ENCODE data around the gene KRT4. TPM values are rescaled to one million over a fixed set of nuclear protein-coding genes. Genes with fewer than 3 reads are reported as not detected.

KRT4 gene
- total and polyA plus RNA-seq, 2 donors (not counting 3 experiments of a cell fraction or from before 2014, with no cell fraction given) = not detected

- H3K4me1 ChIP-seq (ENCODE audit: control insufficient read depth, extremely low read depth, insufficient read depth, low read length) = no peaks in the 10 kb centered on the region
- H3K36me3 ChIP-seq (ENCODE audit: control insufficient read depth in 2 of 2, extremely low read depth in 1 of 2, insufficient read depth in 2 of 2, low read length in 2 of 2) = no peaks in the 10 kb centered on the region
- TF ChIP-seq MYC (IDR thresholded peaks at IDR 0.05; ENCODE audit: low read depth, low read length) (no peak), JUN (IDR thresholded peaks at IDR 0.05; ENCODE audit: borderline replicate concordance, insufficient read depth, insufficient read length, low read depth) (no peak), CTCF (IDR thresholded peaks at IDR 0.05; ENCODE audit: extremely low read depth in 1 of 2, insufficient read depth in 1 of 2, low read depth in 1 of 2, low read length in 2 of 2) (no peak), MAX (IDR thresholded peaks at IDR 0.05; ENCODE audit: insufficient read depth, insufficient read length) (no peak), FOS (IDR thresholded peaks at IDR 0.05; ENCODE audit: borderline replicate concordance, insufficient read depth, low read length) (no peak), POLR2AphosphoS5 (IDR thresholded peaks at IDR 0.05; ENCODE audit: insufficient read depth, low read depth, low read length) (no peak), EZH2 (IDR thresholded peaks at IDR 0.05; ENCODE audit: borderline replicate concordance, low read depth, low read length, severe bottlenecking) (no peak), POLR2A (IDR thresholded peaks at IDR 0.05; ENCODE audit: low read depth, low read length) (no peak), GATA2 (IDR thresholded peaks at IDR 0.05; ENCODE audit: insufficient read depth, insufficient read length, low read depth, low read length) (no peak)
- H3K9me3 ChIP-seq (replicated peaks; ENCODE audit: control insufficient read depth, insufficient read depth, low read length) = no peaks in the 10 kb centered on the region
- H3K9me1 ChIP-seq (replicated peaks; ENCODE audit: control insufficient read depth, extremely low read depth, insufficient read depth, low read length) = no peaks in the 10 kb centered on the region
- DNase-seq (ENCODE audit: low read depth, low spot score) (no peak), FAIRE-seq (no peak)
- H3K27me3 ChIP-seq (ENCODE audit: control insufficient read depth in 2 of 2, insufficient read depth in 2 of 2, low read length in 2 of 2) = peaks cover 5 to 7% of the 10 kb centered on the region in 2 experiments
- BruUV-seq (replicated peaks) = no TSS peak
- CTCF ChIA-PET = no interaction called here
- no peaks in the 10 kb centered on the region for H4K20me1 ChIP-seq (replicated peaks; ENCODE audit: control insufficient read depth, extremely low read depth, insufficient read depth, low read length)
- H2AFZ ChIP-seq (ENCODE audit: low read depth, low read length) = no peak overlapping the region
- POLR2A ChIA-PET = no interaction called here
- no peaks in the 10 kb centered on the region for H3K79me2 ChIP-seq (ENCODE audit: control insufficient read depth, insufficient read depth, low read length)
- no peak overlapping the region for H3K9ac ChIP-seq (replicated peaks; ENCODE audit: extremely low read depth, insufficient read depth, low read length)
- H3K27ac ChIP-seq (ENCODE audit: insufficient read depth, low read depth, low read length) = no peak overlapping the region
- H3K4me3 ChIP-seq (replicated peaks in 1 of 3; ENCODE audit: insufficient read depth in 1 of 3, low read depth in 1 of 3, low read length in 3 of 3) = no peak overlapping the region
- no peak overlapping the region for H3K4me2 ChIP-seq (ENCODE audit: insufficient read depth, low read length)
- intact Hi-C loops (cut with micrococcal nuclease) = no loop called here
- dilution Hi-C loops (cut with MboI; ENCODE audit: extremely low pct_ligation_motif_present, low sequenced_read_pairs) = no loop called here
Observed at GRCh38 chr12:52774629-52775250, 39.2 kb downstream of the KRT4 start.
